GM21526 (cell line): Measurements from ENCODE around the gene IPO13.

Experiments
- ATAC-seq: cut with Tn5 transposase; IDR thresholded peaks from one replicate; pipeline ENCODE4 v1.9.1; 2021; ENCODE audit warnings: moderate library complexity; ENCODE audit not compliant: unreplicated experiment, low FRiP score

The IPO13 gene

GRCh38 chr1:43998000-43998378 lies 51.2 kb downstream of the IPO13 start:
- no peak for ATAC-seq

GRCh38 chr1:43999455-43999854 lies 52.7 kb downstream of the IPO13 start:
- no peak for ATAC-seq

GRCh38 chr1:44000122-44000665 lies 53.4 kb downstream of the IPO13 start:
- no peak for ATAC-seq

- ATAC-seq = no peak
These were observed 55.4 kb downstream of the IPO13 start for GRCh38 chr1:44002165-44002564.

- ATAC-seq = no peak
These were observed 55.9 kb downstream of the IPO13 start for GRCh38 chr1:44002606-44003157.

- ATAC-seq = no peak
These were observed 61.5 kb downstream of the IPO13 start for GRCh38 chr1:44008259-44008658.

GRCh38 chr1:44010935-44011471 lies 64.3 kb downstream of the IPO13 start:
- no peak for ATAC-seq

GRCh38 chr1:44012404-44012803 lies 65.7 kb downstream of the IPO13 start:
- ATAC-seq = no peak

GRCh38 chr1:44012941-44013609 lies 66.3 kb downstream of the IPO13 start:
- ATAC-seq = no peak

- no peak for ATAC-seq
These were observed 67.2 kb downstream of the IPO13 start for GRCh38 chr1:44013949-44014348.

GRCh38 chr1:44014365-44015104 lies 67.8 kb downstream of the IPO13 start:
- no peak for ATAC-seq

GRCh38 chr1:44015206-44015605 lies 68.5 kb downstream of the IPO13 start:
- ATAC-seq = no peak

- ATAC-seq = no peak
These were observed 69.5 kb downstream of the IPO13 start for GRCh38 chr1:44016041-44016889.

- ATAC-seq = no peak
These were observed 70.2 kb downstream of the IPO13 start for GRCh38 chr1:44016890-44017400.
